Measurements from ENCODE around the gene DNAI7. TPM values are rescaled to one million over a fixed set of nuclear protein-coding genes. Genes with fewer than 3 reads are reported as not detected.

DNAI7 gene
- total and polyA plus RNA-seq, 3 experiments from 2014 or later: not detected

Other genes with a start within 250 kb of the DNAI7 start
- gene BCAT1, start 246.1 kb downstream of the DNAI7 start, total RNA-seq: 10 to 100 TPM; 24.2 to 26.5 TPM
- gene BCAT1, start 246.1 kb downstream of the DNAI7 start, polyA plus RNA-seq: 0.58 TPM
- gene ETFRF1, start 77 bp upstream of the DNAI7 start, total RNA-seq: 10 to 100 TPM; 12.4 to 14.4 TPM
- 30.1 TPM for gene ETFRF1, start 77 bp upstream of the DNAI7 start, polyA plus RNA-seq
- gene KRAS, start 55.8 kb upstream of the DNAI7 start, total RNA-seq: 10 to 100 TPM; 24.9 to 25.6 TPM
- 56.5 TPM for gene KRAS, start 55.8 kb upstream of the DNAI7 start, polyA plus RNA-seq

All from CD8-positive, alpha-beta memory T cell (primary cell).